Heart right ventricle (tissue), 16 donors: ENCODE results near the gene DPF3. TPM values are rescaled to one million over a fixed set of nuclear protein-coding genes. Genes with fewer than 3 reads are reported as not detected.
A peak's percentile ranks its signal among the peaks of the same experiment; 100 is the strongest.

Source experiments
- ATAC-seq, 8 donors: fragments of 200-7000 bp; cut with Tn5 transposase; one replicate each; pipeline ENCODE4 v1.9.1; 2020; ENCODE audit warnings: mild to moderate bottlenecking in 8 of 8, moderate library complexity in 8 of 8, moderate number of reproducible peaks in 1 of 8
- DNase-seq, 2 donors: peaks; one replicate each; pipeline ENCODE4 v3.0.0-alpha.2; 2020
- H3K27ac ChIP-seq, 10 donors: fragments of 200-600 bp; sonication (generic) in 2 of 10; one replicate each; pipeline versions ENCODE4 v1.5.0 to v1.8.0; 2020 to 2022; ENCODE audit warnings: mild to moderate bottlenecking in 3 of 10
- H3K27me3 ChIP-seq, 7 donors: fragments of 200-600 bp; one replicate each; pipeline ENCODE4 v1.8.0; 2021 to 2022; ENCODE audit warnings: mild to moderate bottlenecking in 2 of 7
- H3K36me3 ChIP-seq, 9 donors: fragments of 200-600 bp; sonication (generic) in 1 of 9; one replicate each; pipeline versions ENCODE4 v1.5.0 to v1.8.0; 2020 to 2022; ENCODE audit warnings: mild to moderate bottlenecking in 2 of 9
- H3K4me1 ChIP-seq, 9 donors: fragments of 200-600 bp; sonication (generic) in 1 of 9; one replicate each; pipeline versions ENCODE4 v1.5.0 to v1.8.0; 2020 to 2022; ENCODE audit warnings: mild to moderate bottlenecking in 4 of 9
- H3K4me3 ChIP-seq, 10 donors: fragments of 200-600 bp; sonication (generic) in 2 of 10; one replicate each; pipeline versions ENCODE4 v1.5.0 to v1.8.0; 2020 to 2022; ENCODE audit warnings: mild to moderate bottlenecking in 7 of 10, moderate library complexity in 2 of 10
- H3K9me3 ChIP-seq, 11 donors: fragments of 200-600 bp in 10 of 11; sonication (generic) in 2 of 11; one replicate each; pipeline versions ENCODE4 v1.5.0 to v1.8.0; 2013 to 2022; ENCODE audit warnings: mild to moderate bottlenecking in 2 of 11, control low read depth in 1 of 11, moderate library complexity in 1 of 11
- WGBS, 2 donors: extraction: QIAGEN DNeasy Blood & Tissue Kit; methylation state at CpG; one replicate each; pipeline ENCODE4 v1.1.7; 2013; ENCODE audit warnings: inconsistent platforms in 1 of 2; 5-methylcytosine and 5-hydroxymethylcytosine counted together
- intact Hi-C, 10 donors: fragments of 100-400 bp; cut with DNase I; formaldehyde crosslinking; loops; one replicate each; pipeline versions ENCODE4 v1.11.1 to v1.14.2; 2022
- polyA plus RNA-seq, 2 donors: library from polyadenylated mRNA; stranded (reverse); fragments of 200-250 nt; gene quantifications; one replicate each; pipeline ENCODE4 v1.2.3, GENCODE V29; 2013
- total RNA-seq, 10 donors: library from RNA; stranded (reverse); fragmentation: NEBNext Ultra II Directional in 3 of 10; extraction: Animal tissue kit (Norgen Biotek cat#: 25700) in 3 of 10; gene quantifications; one replicate each; pipeline versions ENCODE4 v1.2.1 to v1.2.4, GENCODE V29; 2021 to 2023
- TF ChIP-seq, protein P1 (sequence below), 9 donors: fragments of 200-600 bp; sonication (generic) in 2 of 9; IDR thresholded peaks; one replicate each; pipeline versions ENCODE4 v1.5.0 to v1.8.0; 2021 to 2022; ENCODE audit warnings: antibody characterized with exemption in 9 of 9, mild to moderate bottlenecking in 5 of 9, moderate library complexity in 1 of 9
- donor health status: Arrhythmogenic right ventricular cardiomyopathy.
- donor health status: ischemic (EF 13 %, LVEDD 7.1; RV severe dilation, severe dysfunction).
- donor health status: healthy with polysubstance abuse.
- donor health status: DM: no; HTN: yes; CAD: no.
- donor health status: DM: no; HTN: no; CAD: no.
- donor health status: ischemic (EF 25% LVEDD 6.9; RV normal size, moderate dysfunction).
- donor health status: ischemic (EF 25% LVEDD 5.7; RV mildly dilated, moderate dysfunction).
- donor health status: healthy.
- donor health status: DM: yes; HTN: yes; CAD: no.
- donor health status: Ischemic cardiomyopathy.
- donor health status: ischemic (EF 35%, LVEDD 5.7; RV mildly dilated, moderate dysfunction).
- donor health status: nonischemic (EF 11% LVEDD 7.7; RV severe dilation, severe dysfunction).
- donor health status: DM: yes; HTN: yes; CAD: no.
- donor health status: PGD.
- donor health status: ischemic (EF 29% LVEDD 5.4; RV normal size, mild dysfunction).
- donor health status: nonischemic (EF 23%, LVEDD 6.1; RV moderate dilation, normal function).

Gene DPF3
- total and polyA plus RNA-seq, 12 donors, result 3.8 to 52.3 (median 35.6) TPM

- intact Hi-C loops, result no loop called here
- H3K27me3 ChIP-seq, result no peaks in the 10 kb centered on the region
- no peak for ATAC-seq
- 82 to 92% methylated on average over 4 of the region's 4 CpGs for WGBS, 2 donors
- TF ChIP-seq, protein P1, sequence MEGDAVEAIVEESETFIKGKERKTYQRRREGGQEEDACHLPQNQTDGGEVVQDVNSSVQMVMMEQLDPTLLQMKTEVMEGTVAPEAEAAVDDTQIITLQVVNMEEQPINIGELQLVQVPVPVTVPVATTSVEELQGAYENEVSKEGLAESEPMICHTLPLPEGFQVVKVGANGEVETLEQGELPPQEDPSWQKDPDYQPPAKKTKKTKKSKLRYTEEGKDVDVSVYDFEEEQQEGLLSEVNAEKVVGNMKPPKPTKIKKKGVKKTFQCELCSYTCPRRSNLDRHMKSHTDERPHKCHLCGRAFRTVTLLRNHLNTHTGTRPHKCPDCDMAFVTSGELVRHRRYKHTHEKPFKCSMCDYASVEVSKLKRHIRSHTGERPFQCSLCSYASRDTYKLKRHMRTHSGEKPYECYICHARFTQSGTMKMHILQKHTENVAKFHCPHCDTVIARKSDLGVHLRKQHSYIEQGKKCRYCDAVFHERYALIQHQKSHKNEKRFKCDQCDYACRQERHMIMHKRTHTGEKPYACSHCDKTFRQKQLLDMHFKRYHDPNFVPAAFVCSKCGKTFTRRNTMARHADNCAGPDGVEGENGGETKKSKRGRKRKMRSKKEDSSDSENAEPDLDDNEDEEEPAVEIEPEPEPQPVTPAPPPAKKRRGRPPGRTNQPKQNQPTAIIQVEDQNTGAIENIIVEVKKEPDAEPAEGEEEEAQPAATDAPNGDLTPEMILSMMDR (IDR thresholded peaks at IDR 0.05), result no peak
- no peaks in the 10 kb centered on the region for H3K36me3 ChIP-seq
- no peak for DNase-seq
- H3K4me3 ChIP-seq, result no peak overlapping the region
- peaks cover 0 to 39% (median 11%) of the 10 kb centered on the region in 9 donors for H3K4me1 ChIP-seq
- H3K27ac ChIP-seq, result no peak overlapping the region
- H3K9me3 ChIP-seq, result no peaks in the 10 kb centered on the region
Measured at GRCh38 chr14:72850360-72850759, 43.5 kb downstream of the DPF3 start.

GRCh38 chr14:72849222-72849621 is 44.7 kb downstream of the DPF3 start:
- H3K27ac ChIP-seq, result no peak overlapping the region
- TF ChIP-seq, protein P1 (IDR thresholded peaks at IDR 0.05), result no peak
- no peak for DNase-seq
- no peaks in the 10 kb centered on the region for H3K9me3 ChIP-seq
- ATAC-seq, result peak in 4 of 8 donors; percentile 24 to 36 (median 31)
- intact Hi-C loops, result no loop called here
- H3K36me3 ChIP-seq, result no peaks in the 10 kb centered on the region
- peaks cover 0 to 33% (median 6%) of the 10 kb centered on the region in 9 donors for H3K4me1 ChIP-seq
- 35 to 47% methylated on average over 12 of the region's 12 CpGs for WGBS, 2 donors
- no peak overlapping the region for H3K4me3 ChIP-seq
- no peaks in the 10 kb centered on the region for H3K27me3 ChIP-seq

GRCh38 chr14:72847721-72848120 is 46.2 kb downstream of the DPF3 start:
- intact Hi-C loops, result no loop called here
- H3K27ac ChIP-seq, result no peak overlapping the region
- ATAC-seq (no peak), DNase-seq (no peak)
- H3K4me1 ChIP-seq, result peaks cover 0 to 27% (median 4%) of the 10 kb centered on the region in 9 donors
- H3K9me3 ChIP-seq, result no peaks in the 10 kb centered on the region
- TF ChIP-seq, protein P1 (IDR thresholded peaks at IDR 0.05), result no peak
- H3K27me3 ChIP-seq, result no peaks in the 10 kb centered on the region
- H3K4me3 ChIP-seq, result no peak overlapping the region
- 97 to 98% methylated on average over 4 of the region's 4 CpGs for WGBS, 2 donors
- no peaks in the 10 kb centered on the region for H3K36me3 ChIP-seq

GRCh38 chr14:72845683-72846082 is 48.2 kb downstream of the DPF3 start:
- Histone ChIP-seq H3K4me3 (no peak overlapping the region), H3K36me3 (no peaks in the 10 kb centered on the region), H3K9me3 (no peaks in the 10 kb centered on the region), H3K27ac (no peak overlapping the region), H3K4me1 (peaks cover 0 to 27% (median 4%) of the 10 kb centered on the region in 9 donors), H3K27me3 (no peaks in the 10 kb centered on the region)
- intact Hi-C loops, result no loop called here
- ATAC-seq, result no peak
- DNase-seq, result no peak
- TF ChIP-seq, protein P1 (IDR thresholded peaks at IDR 0.05), result no peak
- WGBS, 2 donors, result 80% methylated on average over 4 of the region's 4 CpGs
